PC-3 (cell line): ENCODE data around the gene ANXA7.

Experiments
- CTCF ChIP-seq: fragments of 300-600 bp; sonication (generic); conservative IDR thresholded peaks from 2 replicates; pipeline ENCODE4 v1.5.1; 2017; ENCODE audit warnings: antibody characterized with exemption, low read depth, mild to moderate bottlenecking, low read length
- EZH2 ChIP-seq: fragments of 300-600 bp; sonication (generic); IDR thresholded peaks from one replicate; pipeline ENCODE4 v1.6.1; 2017; ENCODE audit warnings: antibody characterized with exemption, mild to moderate bottlenecking, low read length; ENCODE audit not compliant: unreplicated experiment
- EZH2phosphoT487 ChIP-seq: fragments of 300-600 bp; sonication (generic); IDR thresholded peaks from 2 replicates; pipeline ENCODE4 v1.6.1; 2018; ENCODE audit warnings: mild to moderate bottlenecking, antibody characterized with exemption, low read length, borderline replicate concordance

DNA sequence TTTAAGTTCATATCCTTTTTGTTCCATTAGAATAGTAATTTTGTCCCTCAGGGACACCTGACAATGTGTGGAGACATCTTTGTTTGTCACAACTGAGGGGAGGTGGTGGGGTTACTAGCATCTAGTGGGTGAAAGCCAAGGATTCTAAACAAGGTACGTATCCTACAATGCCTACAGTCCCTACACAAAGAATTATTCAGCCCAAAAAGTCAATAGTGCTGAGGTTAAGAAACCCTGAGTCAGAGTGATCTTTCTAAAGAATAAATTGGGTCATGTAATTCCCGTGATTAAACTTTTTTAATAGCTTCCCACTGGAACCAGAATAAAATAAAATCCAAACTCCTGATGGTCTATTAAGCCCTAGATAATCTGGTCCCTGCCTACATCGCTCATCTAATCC is 2.7 kb upstream of the ANXA7 start:
- TF ChIP-seq CTCF, result no peak
- no peak for TF ChIP-seq EZH2phosphoT487
- no peak for TF ChIP-seq EZH2
